Panc1 (cell line): ENCODE results near the gene BRSK1.

Experiments
- CTCF ChIP-seq: fragments of 450-650 bp; IDR thresholded peaks from 2 replicates; pipeline ENCODE4 v1.5.1; 2017; ENCODE audit warnings: mild to moderate bottlenecking
- POLR2AphosphoS5 ChIP-seq: IDR thresholded peaks from 2 replicates; pipeline ENCODE4 v1.6.1; 2012; ENCODE audit warnings: mild to moderate bottlenecking, low read depth, low read length, moderate library complexity
- SIN3A ChIP-seq: IDR thresholded peaks from 2 replicates; pipeline ENCODE4 v1.6.1; 2012; ENCODE audit warnings: low read depth, mild to moderate bottlenecking, low read length, moderate library complexity, borderline replicate concordance; ENCODE audit not compliant: insufficient read depth
- TCF7L2 ChIP-seq: IDR thresholded peaks from 2 replicates; pipeline ENCODE4 v1.6.1; 2011; ENCODE audit warnings: mild to moderate bottlenecking, low read depth, low read length, inconsistent platforms
- TF ChIP-seq, protein P1 (sequence below), 2 experiments: IDR thresholded peaks; 2 replicates each; pipeline ENCODE4 v1.6.1; 2011 to 2012; ENCODE audit warnings: low read depth in 2 of 2, control low read depth in 1 of 2, low read length in 1 of 2, mild to moderate bottlenecking in 1 of 2, moderate library complexity in 1 of 2; ENCODE audit not compliant: insufficient read depth in 1 of 2

DNA sequence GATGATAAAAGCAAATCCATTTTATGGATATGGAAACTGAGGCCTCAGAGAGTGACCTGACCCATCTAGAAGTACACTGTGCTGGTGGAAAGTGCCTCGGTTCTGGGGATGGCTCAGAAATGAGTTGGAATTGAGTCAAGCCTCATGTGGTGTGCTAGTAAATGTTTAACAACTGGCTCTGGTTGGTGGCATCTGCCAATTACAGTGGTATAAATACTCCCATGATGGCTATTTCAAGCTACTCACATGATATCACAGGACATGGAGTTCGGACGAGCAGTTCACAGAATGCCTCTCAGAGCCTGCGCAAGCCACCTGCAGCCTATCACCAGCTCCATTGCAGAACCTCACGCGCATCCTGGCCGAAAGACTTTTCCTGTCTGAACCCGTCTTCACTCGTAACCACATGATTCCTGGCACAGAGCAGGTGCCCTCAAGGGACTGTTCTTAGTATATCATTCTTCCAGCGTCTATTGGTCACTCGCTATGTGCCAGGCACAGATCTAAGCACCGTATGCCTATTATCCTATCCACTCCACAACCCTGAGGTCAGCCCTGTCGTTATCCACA is 32.2 kb downstream of the BRSK1 start:
- TF ChIP-seq CTCF: no peak
- TF ChIP-seq TCF7L2: no peak
- TF ChIP-seq, protein P1, sequence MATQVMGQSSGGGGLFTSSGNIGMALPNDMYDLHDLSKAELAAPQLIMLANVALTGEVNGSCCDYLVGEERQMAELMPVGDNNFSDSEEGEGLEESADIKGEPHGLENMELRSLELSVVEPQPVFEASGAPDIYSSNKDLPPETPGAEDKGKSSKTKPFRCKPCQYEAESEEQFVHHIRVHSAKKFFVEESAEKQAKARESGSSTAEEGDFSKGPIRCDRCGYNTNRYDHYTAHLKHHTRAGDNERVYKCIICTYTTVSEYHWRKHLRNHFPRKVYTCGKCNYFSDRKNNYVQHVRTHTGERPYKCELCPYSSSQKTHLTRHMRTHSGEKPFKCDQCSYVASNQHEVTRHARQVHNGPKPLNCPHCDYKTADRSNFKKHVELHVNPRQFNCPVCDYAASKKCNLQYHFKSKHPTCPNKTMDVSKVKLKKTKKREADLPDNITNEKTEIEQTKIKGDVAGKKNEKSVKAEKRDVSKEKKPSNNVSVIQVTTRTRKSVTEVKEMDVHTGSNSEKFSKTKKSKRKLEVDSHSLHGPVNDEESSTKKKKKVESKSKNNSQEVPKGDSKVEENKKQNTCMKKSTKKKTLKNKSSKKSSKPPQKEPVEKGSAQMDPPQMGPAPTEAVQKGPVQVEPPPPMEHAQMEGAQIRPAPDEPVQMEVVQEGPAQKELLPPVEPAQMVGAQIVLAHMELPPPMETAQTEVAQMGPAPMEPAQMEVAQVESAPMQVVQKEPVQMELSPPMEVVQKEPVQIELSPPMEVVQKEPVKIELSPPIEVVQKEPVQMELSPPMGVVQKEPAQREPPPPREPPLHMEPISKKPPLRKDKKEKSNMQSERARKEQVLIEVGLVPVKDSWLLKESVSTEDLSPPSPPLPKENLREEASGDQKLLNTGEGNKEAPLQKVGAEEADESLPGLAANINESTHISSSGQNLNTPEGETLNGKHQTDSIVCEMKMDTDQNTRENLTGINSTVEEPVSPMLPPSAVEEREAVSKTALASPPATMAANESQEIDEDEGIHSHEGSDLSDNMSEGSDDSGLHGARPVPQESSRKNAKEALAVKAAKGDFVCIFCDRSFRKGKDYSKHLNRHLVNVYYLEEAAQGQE (IDR thresholded peaks at IDR 0.05; ENCODE audit: insufficient read depth in 1 of 2, low read depth in 2 of 2, low read length in 1 of 2): no peak
- no peak for TF ChIP-seq POLR2AphosphoS5
- TF ChIP-seq SIN3A: no peak
